ENCODE measurements around the gene TCL1A.

- TF ChIP-seq, protein P1, sequence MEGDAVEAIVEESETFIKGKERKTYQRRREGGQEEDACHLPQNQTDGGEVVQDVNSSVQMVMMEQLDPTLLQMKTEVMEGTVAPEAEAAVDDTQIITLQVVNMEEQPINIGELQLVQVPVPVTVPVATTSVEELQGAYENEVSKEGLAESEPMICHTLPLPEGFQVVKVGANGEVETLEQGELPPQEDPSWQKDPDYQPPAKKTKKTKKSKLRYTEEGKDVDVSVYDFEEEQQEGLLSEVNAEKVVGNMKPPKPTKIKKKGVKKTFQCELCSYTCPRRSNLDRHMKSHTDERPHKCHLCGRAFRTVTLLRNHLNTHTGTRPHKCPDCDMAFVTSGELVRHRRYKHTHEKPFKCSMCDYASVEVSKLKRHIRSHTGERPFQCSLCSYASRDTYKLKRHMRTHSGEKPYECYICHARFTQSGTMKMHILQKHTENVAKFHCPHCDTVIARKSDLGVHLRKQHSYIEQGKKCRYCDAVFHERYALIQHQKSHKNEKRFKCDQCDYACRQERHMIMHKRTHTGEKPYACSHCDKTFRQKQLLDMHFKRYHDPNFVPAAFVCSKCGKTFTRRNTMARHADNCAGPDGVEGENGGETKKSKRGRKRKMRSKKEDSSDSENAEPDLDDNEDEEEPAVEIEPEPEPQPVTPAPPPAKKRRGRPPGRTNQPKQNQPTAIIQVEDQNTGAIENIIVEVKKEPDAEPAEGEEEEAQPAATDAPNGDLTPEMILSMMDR (IDR thresholded peaks at IDR 0.05; ENCODE audit: low read depth, low read length, missing input control): no peak
- no peak for TF ChIP-seq YY1 (IDR thresholded peaks at IDR 0.05)
- TF ChIP-seq TAF1 (conservative IDR thresholded peaks at IDR 0.05): no peak
- TF ChIP-seq SP1 (IDR thresholded peaks at IDR 0.05): no peak
- TF ChIP-seq NR2F2 (IDR thresholded peaks at IDR 0.05): no peak
Measured at GRCh38 chr14:95690815-95691214, 23.1 kb downstream of the TCL1A start.

Measured in liver (tissue), 3 donors.